GM21367 (cell line): ENCODE measurements around the gene SAV1.

Experiments
- ATAC-seq: cut with Tn5 transposase; IDR thresholded peaks from one replicate; pipeline ENCODE4 v1.9.1; 2021; ENCODE audit not compliant: unreplicated experiment

SAV1 gene

GRCh38 chr14:50610465-50610864 is 57.6 kb downstream of the SAV1 start:
- no peak for ATAC-seq

GRCh38 chr14:50608302-50608851 is 59.7 kb downstream of the SAV1 start:
- no peak for ATAC-seq

GRCh38 chr14:50607761-50608160 is 60.3 kb downstream of the SAV1 start:
- no peak for ATAC-seq

GRCh38 chr14:50607181-50607580 is 60.9 kb downstream of the SAV1 start:
- ATAC-seq = no peak

GRCh38 chr14:50606468-50606867 is 61.6 kb downstream of the SAV1 start:
- no peak for ATAC-seq

GRCh38 chr14:50605766-50606165 is 62.3 kb downstream of the SAV1 start:
- no peak for ATAC-seq

- ATAC-seq = no peak
Measured at GRCh38 chr14:50603565-50603964, 64.5 kb downstream of the SAV1 start.

GRCh38 chr14:50602035-50602434 is 66.1 kb downstream of the SAV1 start:
- ATAC-seq = no peak

- no peak for ATAC-seq
Measured at GRCh38 chr14:50601394-50601793, 66.7 kb downstream of the SAV1 start.

GRCh38 chr14:50600849-50601248 is 67.3 kb downstream of the SAV1 start:
- no peak for ATAC-seq

- no peak for ATAC-seq
Measured at GRCh38 chr14:50599700-50600444, 68.2 kb downstream of the SAV1 start.

- no peak for ATAC-seq
Measured at GRCh38 chr14:50598765-50599164, 69.3 kb downstream of the SAV1 start.

- ATAC-seq = no peak
Measured at GRCh38 chr14:50594577-50595316, 73.4 kb downstream of the SAV1 start.

- ATAC-seq = no peak
Measured at GRCh38 chr14:50590464-50590863, 77.6 kb downstream of the SAV1 start.
